ENCODE results near the gene NYAP1. TPM values are rescaled to one million over a fixed set of nuclear protein-coding genes. Genes with fewer than 3 reads are reported as not detected.
"Not testable (repeated sequence)": the region's sequence is repeated elsewhere in the genome, so short reads cannot be mapped to it uniquely, and the experiment has no call there.

NYAP1 gene
- total RNA-seq, 3 donors from 2014 or later (not counting 1 experiment from before 2014, with no cell fraction given) = 0.12 to 0.13 TPM; not detected in 1

GRCh38 chr7:100437150-100438100, 46.3 kb upstream of the NYAP1 start:
- H3K4me1 Mint-ChIP-seq = peaks cover 23 to 27% of the 10 kb centered on the region in 2 donors
- no peaks in the 10 kb centered on the region for H3K9me3 Mint-ChIP-seq
- H3K36me3 Mint-ChIP-seq = no peaks in the 10 kb centered on the region
- TF ChIP-seq CTCF (IDR thresholded peaks at IDR 0.05) = no peak
- Histone ChIP-seq H3K27me3 (ENCODE audit: control insufficient read depth, insufficient read depth, low read length) (no peaks in the 10 kb centered on the region), H3K4me3 (ENCODE audit: low read length) (no peak overlapping the region), H3K4me1 (ENCODE audit: control insufficient read depth, insufficient read depth, low read length) (peaks cover 31% of the 10 kb centered on the region), H3K27ac (ENCODE audit: low read length) (no peak overlapping the region), H3K36me3 (ENCODE audit: control insufficient read depth, insufficient read depth, low read length) (peaks cover 21% of the 10 kb centered on the region), H3K9me3 (ENCODE audit: control insufficient read depth, insufficient read depth, low read length) (no peaks in the 10 kb centered on the region)
- peak overlapping the region; percentile 52 for H3K4me3 Mint-ChIP-seq
- H3K27me3 Mint-ChIP-seq (ENCODE audit: low read depth in 2 of 2) = no peaks in the 10 kb centered on the region
- H3K27ac Mint-ChIP-seq = peak overlapping the region in 1 of 2 donors; percentile 99
- 94% methylated on average over 28 of the region's 28 CpGs for WGBS (ENCODE audit: insufficient coverage)
- no peak for ATAC-seq
- intact Hi-C loops (cut with micrococcal nuclease) = no loop called here
- no peak for DNase-seq

- Histone ChIP-seq H3K27ac (ENCODE audit: low read length) (no peak overlapping the region), H3K36me3 (ENCODE audit: control insufficient read depth, insufficient read depth, low read length) (peaks cover 13% of the 10 kb centered on the region), H3K27me3 (ENCODE audit: control insufficient read depth, insufficient read depth, low read length) (no peaks in the 10 kb centered on the region), H3K4me3 (ENCODE audit: low read length) (no peak overlapping the region), H3K4me1 (ENCODE audit: control insufficient read depth, insufficient read depth, low read length) (peaks cover 26% of the 10 kb centered on the region), H3K9me3 (ENCODE audit: control insufficient read depth, insufficient read depth, low read length) (no peaks in the 10 kb centered on the region)
- Mint-ChIP-seq H3K9me3 (no peaks in the 10 kb centered on the region), H3K27ac (no peak overlapping the region), H3K27me3 (ENCODE audit: low read depth in 2 of 2) (no peaks in the 10 kb centered on the region), H3K4me3 (peak overlapping the region; percentile 36), H3K4me1 (peaks cover 17 to 24% of the 10 kb centered on the region in 2 donors), H3K36me3 (no peaks in the 10 kb centered on the region)
- DNase-seq = no peak
- intact Hi-C loops (cut with micrococcal nuclease) = no loop called here
- ATAC-seq = no peak
- TF ChIP-seq CTCF (IDR thresholded peaks at IDR 0.05) = no peak
- 25% methylated on average over 1 of the region's 2 CpGs for WGBS (ENCODE audit: insufficient coverage)
Measured at GRCh38 chr7:100438172-100438571, 45.6 kb upstream of the NYAP1 start.

- H3K27me3 Mint-ChIP-seq (ENCODE audit: low read depth in 2 of 2); H3K9me3 Mint-ChIP-seq; H3K36me3 Mint-ChIP-seq; intact Hi-C loops (cut with micrococcal nuclease); H3K4me3 Mint-ChIP-seq; H3K36me3 ChIP-seq (ENCODE audit: control insufficient read depth, insufficient read depth, low read length); H3K27ac ChIP-seq (ENCODE audit: low read length); H3K4me3 ChIP-seq (ENCODE audit: low read length); DNase-seq; ATAC-seq; H3K27ac Mint-ChIP-seq; H3K9me3 ChIP-seq (ENCODE audit: control insufficient read depth, insufficient read depth, low read length); H3K27me3 ChIP-seq (ENCODE audit: control insufficient read depth, insufficient read depth, low read length): not testable (repeated sequence)
- peaks cover 24% of the 10 kb centered on the region for H3K4me1 ChIP-seq (ENCODE audit: control insufficient read depth, insufficient read depth, low read length)
- peaks cover 13 to 20% of the 10 kb centered on the region in 2 donors for H3K4me1 Mint-ChIP-seq
- 98% methylated on average over 7 of the region's 8 CpGs for WGBS (ENCODE audit: insufficient coverage)
Measured at GRCh38 chr7:100438731-100439130, 45.0 kb upstream of the NYAP1 start.

GRCh38 chr7:100439244-100439643, 44.5 kb upstream of the NYAP1 start:
- intact Hi-C loops (cut with micrococcal nuclease); H3K9me3 ChIP-seq (ENCODE audit: control insufficient read depth, insufficient read depth, low read length); H3K9me3 Mint-ChIP-seq; H3K27ac ChIP-seq (ENCODE audit: low read length); ATAC-seq; H3K27me3 ChIP-seq (ENCODE audit: control insufficient read depth, insufficient read depth, low read length); H3K4me3 ChIP-seq (ENCODE audit: low read length); H3K36me3 ChIP-seq (ENCODE audit: control insufficient read depth, insufficient read depth, low read length); H3K27ac Mint-ChIP-seq; H3K27me3 Mint-ChIP-seq (ENCODE audit: low read depth in 2 of 2); H3K4me3 Mint-ChIP-seq; H3K36me3 Mint-ChIP-seq; DNase-seq: not testable (repeated sequence)
- 95% methylated on average over 7 of the region's 7 CpGs for WGBS (ENCODE audit: insufficient coverage)
- peaks cover 21% of the 10 kb centered on the region for H3K4me1 ChIP-seq (ENCODE audit: control insufficient read depth, insufficient read depth, low read length)
- H3K4me1 Mint-ChIP-seq = peaks cover 11 to 17% of the 10 kb centered on the region in 2 donors
